Smooth muscle cell (in vitro differentiated cells): ENCODE data around the gene OMA1. TPM values are rescaled to one million over a fixed set of nuclear protein-coding genes. Genes with fewer than 3 reads are reported as not detected.

Experiments
- DNase-seq: peaks from one replicate; lab custom pipeline; 2025; ENCODE audit not compliant: unreplicated experiment; lab: John Stamatoyannopoulos, UW
- H2AFZ ChIP-seq: fragments of 200-600 bp; sonication (generic); 2 replicates; pipeline ENCODE4 v1.6.0; 2016; ENCODE audit warnings: antibody characterized with exemption, low read depth, mild to moderate bottlenecking
- H3F3A ChIP-seq: fragments of 200-600 bp; sonication (generic); 2 replicates; pipeline ENCODE4 v1.6.0; 2017; ENCODE audit warnings: antibody characterized with exemption, low read depth
- H3K27ac ChIP-seq: fragments of 200-600 bp; sonication (generic); 2 replicates; pipeline ENCODE4 v1.5.1; 2016; ENCODE audit warnings: low read depth, mild to moderate bottlenecking
- H3K27me3 ChIP-seq: fragments of 200-600 bp; sonication (generic); 2 replicates; pipeline ENCODE4 v1.6.1; 2016; ENCODE audit warnings: low read depth, mild to moderate bottlenecking
- H3K36me3 ChIP-seq: fragments of 200-600 bp; sonication (generic); 2 replicates; pipeline ENCODE4 v1.5.1; 2016; ENCODE audit warnings: low read depth
- H3K4me1 ChIP-seq: fragments of 200-600 bp; sonication (generic); 2 replicates; pipeline ENCODE4 v1.5.1; 2016; ENCODE audit warnings: low read depth
- H3K4me2 ChIP-seq: fragments of 200-600 bp; sonication (generic); 2 replicates; pipeline ENCODE4 v1.6.0; 2016; ENCODE audit warnings: mild to moderate bottlenecking
- H3K4me3 ChIP-seq: fragments of 200-600 bp; sonication (generic); 2 replicates; pipeline ENCODE4 v1.5.1; 2016; ENCODE audit warnings: mild to moderate bottlenecking
- H3K79me2 ChIP-seq: fragments of 200-600 bp; sonication (generic); 2 replicates; pipeline ENCODE4 v1.6.0; 2016; ENCODE audit warnings: low read depth, mild to moderate bottlenecking
- H3K9ac ChIP-seq: fragments of 200-600 bp; sonication (generic); 2 replicates; pipeline ENCODE4 v1.6.0; 2016; ENCODE audit warnings: low read depth
- H3K9me3 ChIP-seq: fragments of 200-600 bp; sonication (generic); replicated peaks from 2 replicates; pipeline ENCODE4 v1.5.1; 2016; ENCODE audit warnings: low read depth
- H4K20me1 ChIP-seq: fragments of 200-600 bp; sonication (generic); 2 replicates; pipeline ENCODE4 v1.6.0; 2016; ENCODE audit warnings: low read depth
- CTCF ChIP-seq: fragments of 200-600 bp; sonication (generic); IDR thresholded peaks from 2 replicates; pipeline ENCODE4 v1.5.1; 2017; ENCODE audit warnings: borderline replicate concordance, mild to moderate bottlenecking, antibody characterized with exemption; ENCODE audit not compliant: insufficient read depth, poor library complexity, severe bottlenecking
- WGBS: methylation state at CpG from one replicate; pipeline ENCODE4 v1.1.7; 2016; ENCODE audit warnings: low lambda C conversion rate; 5-methylcytosine and 5-hydroxymethylcytosine counted together
- polyA plus RNA-seq: library from polyadenylated mRNA; unstranded; fragments of >200 nt; fragmentation: Nextera tagmentation; extraction: Ambion mirVana; gene quantifications from 2 replicates; pipeline ENCODE4 v1.2.1, GENCODE V29; 2016
- total RNA-seq: library from RNA; depleted of rRNA; stranded (reverse); fragments of >200 nt; gene quantifications from 2 replicates; pipeline ENCODE4 v1.2.3, GENCODE V29; 2014

The OMA1 gene
- total and polyA plus RNA-seq, 2 experiments from 2014 or later, result 4.4 to 12.5 TPM

GRCh38 chr1:58454807-58455206, 91.7 kb downstream of the OMA1 start:
- Histone ChIP-seq H3K79me2 (no peaks in the 10 kb centered on the region), H3K36me3 (no peaks in the 10 kb centered on the region), H4K20me1 (no peaks in the 10 kb centered on the region), H3K9me3 (no peaks in the 10 kb centered on the region), H3K27ac (no peak overlapping the region), H3K4me2 (no peak overlapping the region), H3K4me3 (no peak overlapping the region), H3F3A (no peaks in the 10 kb centered on the region), H3K9ac (no peak overlapping the region), H3K4me1 (no peaks in the 10 kb centered on the region), H2AFZ (no peak overlapping the region), H3K27me3 (no peaks in the 10 kb centered on the region)
- no peak for TF ChIP-seq CTCF
- no peak for DNase-seq
- 90% methylated on average over 6 of the region's 6 CpGs for WGBS

- Histone ChIP-seq H3F3A (no peaks in the 10 kb centered on the region), H3K4me3 (no peak overlapping the region), H3K36me3 (no peaks in the 10 kb centered on the region), H3K9ac (no peak overlapping the region), H2AFZ (no peak overlapping the region), H3K9me3 (no peaks in the 10 kb centered on the region), H3K27me3 (no peaks in the 10 kb centered on the region), H3K4me1 (no peaks in the 10 kb centered on the region), H3K4me2 (no peak overlapping the region), H4K20me1 (no peaks in the 10 kb centered on the region), H3K27ac (no peak overlapping the region), H3K79me2 (no peaks in the 10 kb centered on the region)
- 87% methylated on average over 7 of the region's 11 CpGs for WGBS
- no peak for TF ChIP-seq CTCF
- no peak for DNase-seq
Measured at GRCh38 chr1:58454385-58454784, 92.1 kb downstream of the OMA1 start.

DNA sequence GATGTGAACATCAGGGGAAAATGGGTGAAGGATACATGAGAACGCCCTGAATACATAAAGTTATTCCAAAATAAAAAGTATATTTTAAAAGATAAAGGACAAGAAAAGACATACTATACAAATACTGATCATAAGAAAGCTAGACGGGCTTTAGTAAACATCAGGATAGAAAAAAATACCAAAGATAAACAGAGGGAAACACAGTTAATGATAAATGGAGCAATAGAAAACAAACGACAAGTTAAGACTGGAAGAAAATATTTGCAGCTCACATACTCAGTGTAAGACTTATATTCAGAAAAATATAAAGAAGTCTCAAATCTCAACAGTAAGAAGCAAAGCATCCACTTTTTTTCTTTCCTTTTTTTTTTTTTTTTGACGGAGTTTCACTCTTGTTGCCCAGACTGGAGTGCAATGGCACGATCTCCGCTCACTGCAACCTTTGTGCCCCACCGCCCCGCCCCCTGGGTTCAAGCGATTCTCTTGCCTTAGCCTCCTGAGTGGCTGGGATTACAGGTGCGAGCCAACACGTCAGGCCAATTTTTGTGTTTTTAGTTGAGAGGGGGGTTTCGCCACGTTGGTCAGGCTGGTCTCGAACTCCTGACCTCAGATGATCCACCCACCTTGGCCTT, 94.8 kb downstream of the OMA1 start:
- H3K27ac ChIP-seq, result no peak overlapping the region
- no peak for DNase-seq
- no peak overlapping the region for H3K9ac ChIP-seq
- no peaks in the 10 kb centered on the region for H3K27me3 ChIP-seq
- H3K4me1 ChIP-seq, result peaks cover 10% of the 10 kb centered on the region
- no peaks in the 10 kb centered on the region for H3F3A ChIP-seq
- no peak overlapping the region for H3K4me2 ChIP-seq
- H2AFZ ChIP-seq, result no peak overlapping the region
- H3K4me3 ChIP-seq, result no peak overlapping the region
- 90% methylated on average over 14 of the region's 14 CpGs for WGBS
- no peaks in the 10 kb centered on the region for H4K20me1 ChIP-seq
- no peaks in the 10 kb centered on the region for H3K9me3 ChIP-seq
- no peaks in the 10 kb centered on the region for H3K36me3 ChIP-seq
- no peak for TF ChIP-seq CTCF
- no peaks in the 10 kb centered on the region for H3K79me2 ChIP-seq

DNA sequence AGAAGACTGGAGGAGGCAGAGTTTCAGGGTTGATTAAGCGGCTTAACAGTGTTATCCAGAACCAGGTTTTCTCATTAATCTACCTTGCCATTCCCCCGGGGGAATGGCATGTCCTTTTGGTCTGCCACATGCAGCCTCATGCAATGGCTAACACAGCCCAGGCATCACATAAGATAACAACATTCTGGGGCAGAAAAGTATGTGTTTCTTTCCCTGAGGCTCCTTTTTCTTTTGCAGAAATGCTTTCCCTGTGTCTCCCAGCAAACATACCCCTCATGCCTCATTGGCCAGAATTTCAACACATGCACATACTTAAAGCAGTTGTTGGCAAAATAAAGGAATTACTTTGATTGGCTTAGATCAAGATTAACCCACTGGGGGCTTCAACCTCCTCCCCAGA, 98.6 kb downstream of the OMA1 start:
- WGBS, result 19% methylated on average over 2 of the region's 2 CpGs
- H2AFZ ChIP-seq, result no peak overlapping the region
- no peaks in the 10 kb centered on the region for H4K20me1 ChIP-seq
- no peaks in the 10 kb centered on the region for H3K9me3 ChIP-seq
- no peaks in the 10 kb centered on the region for H3K36me3 ChIP-seq
- no peaks in the 10 kb centered on the region for H3K27me3 ChIP-seq
- no peaks in the 10 kb centered on the region for H3K79me2 ChIP-seq
- H3K9ac ChIP-seq, result no peak overlapping the region
- no peak overlapping the region for H3K4me3 ChIP-seq
- H3K27ac ChIP-seq, result no peak overlapping the region
- no peaks in the 10 kb centered on the region for H3F3A ChIP-seq
- H3K4me2 ChIP-seq, result peak overlapping the region; percentile 12
- H3K4me1 ChIP-seq, result peaks cover 14% of the 10 kb centered on the region
- TF ChIP-seq CTCF, result no peak
- no peak for DNase-seq
